HG02973 (cell line): ENCODE measurements around the gene ACOD1.

Source experiments
- ATAC-seq: cut with Tn5 transposase; IDR thresholded peaks from one replicate; pipeline ENCODE4 v1.9.1; 2021; ENCODE audit warnings: moderate library complexity; ENCODE audit not compliant: unreplicated experiment

Gene ACOD1

GRCh38 chr13:76983676-76984075 lies 35.4 kb downstream of the ACOD1 start:
- no peak for ATAC-seq

- peak; percentile 74 for ATAC-seq
Measured at GRCh38 chr13:76991432-76991795, 43.1 kb downstream of the ACOD1 start.

- ATAC-seq: peak; percentile 91
Measured at GRCh38 chr13:76991796-76992547, 43.7 kb downstream of the ACOD1 start, which contains the start of gene CLN5. Gene CLN5 (plus strand): TSS chr13:76992081. CDS start chr13:76992099, 18 bp downstream.

GRCh38 chr13:76992548-76993001 lies 44.3 kb downstream of the ACOD1 start:
- no peak for ATAC-seq

GRCh38 chr13:76993021-76993420 lies 44.7 kb downstream of the ACOD1 start:
- no peak for ATAC-seq

GRCh38 chr13:76993473-76993872 lies 45.2 kb downstream of the ACOD1 start:
- no peak for ATAC-seq

- ATAC-seq: no peak
Measured at GRCh38 chr13:76994281-76994680, 46.0 kb downstream of the ACOD1 start.

- ATAC-seq: no peak
Measured at GRCh38 chr13:77000475-77000874, 52.2 kb downstream of the ACOD1 start.

GRCh38 chr13:77001540-77001939 lies 53.2 kb downstream of the ACOD1 start:
- no peak for ATAC-seq

GRCh38 chr13:77001963-77002587 lies 53.8 kb downstream of the ACOD1 start:
- no peak for ATAC-seq

GRCh38 chr13:77002590-77003190 lies 54.4 kb downstream of the ACOD1 start:
- ATAC-seq: no peak
